Prostate gland (tissue), 2 donors: Measurements from ENCODE around the gene RASGRP4.

Experiments
- CTCF ChIP-seq, 4 experiments: fragments of 200-600 bp in 2 of 4; fragments of 450-650 bp in 2 of 4; sonication (generic) in 2 of 4; IDR thresholded peaks; 1 replicate in 3 of 4; 2 replicates in 1 of 4; pipeline ENCODE4 v1.5.1; 2016 to 2019; ENCODE audit warnings: antibody characterized with exemption in 4 of 4, mild to moderate bottlenecking in 2 of 4, moderate library complexity in 2 of 4
- POLR2A ChIP-seq: fragments of 450-650 bp; IDR thresholded peaks from one replicate; pipeline ENCODE4 v1.6.1; 2016; ENCODE audit warnings: antibody characterized with exemption, mild to moderate bottlenecking

GRCh38 chr19:38383184-38383583, 42.8 kb downstream of the RASGRP4 start:
- TF ChIP-seq CTCF (IDR thresholded peaks at IDR 0.05) (no peak), POLR2A (no peak)
